Mammary epithelial cell (primary cell): ENCODE results near the gene TMA7.

Experiments
- CTCF ChIP-seq, 2 donors: IDR thresholded peaks in 1 of 2; conservative IDR thresholded peaks in 1 of 2; 2 replicates each; pipeline ENCODE4 v1.5.1; 2011 to 2012; ENCODE audit warnings: inconsistent platforms in 2 of 2, low read length in 2 of 2, mild to moderate bottlenecking in 2 of 2, control low read depth in 1 of 2, low read depth in 1 of 2; ENCODE audit not compliant: insufficient read depth in 1 of 2; ENCODE audit errors: extremely low read depth in 1 of 2
- EZH2 ChIP-seq: IDR thresholded peaks from 2 replicates; pipeline ENCODE4 v1.6.1; 2012; ENCODE audit warnings: low read length, inconsistent platforms, borderline replicate concordance

- no peak for TF ChIP-seq CTCF (conservative IDR thresholded peaks at IDR 0.05 in 1 of 2, IDR thresholded peaks at IDR 0.05 in 1 of 2; ENCODE audit: extremely low read depth in 1 of 2, insufficient read depth in 1 of 2, low read depth in 1 of 2, low read length in 2 of 2)
- TF ChIP-seq EZH2 = no peak
Measured at GRCh38 chr3:48411606-48412374, 28.3 kb upstream of the TMA7 start.
